Stimulated activated naive B cell treated with anti-CD40 and anti-IgM and Interleukin-4, amounts not matched to agents 10 μg/mL and 1 μg/mL and 100 μg/mL, for 72 hours (primary cell): ENCODE measurements around the gene PPP2R5C.

Source experiments
- ATAC-seq, 2 donors: fragments of 150-1000 bp; cut with Tn5 transposase; replicated peaks; 2 replicates each; pipeline ENCODE4 v1.10.0; 2021; ENCODE audit warnings: moderate library complexity in 1 of 2
- DNase-seq: peaks from one replicate; pipeline ENCODE4 v3.0.0; 2021
- H3K27ac Mint-ChIP-seq: one replicate; pipeline ENCODE4 v1.8.0; 2022; ENCODE audit warnings: mild to moderate bottlenecking, mixed read lengths
- H3K27me3 Mint-ChIP-seq, 2 donors: one replicate each; pipeline ENCODE4 v1.8.0; 2022; ENCODE audit warnings: mixed read lengths in 2 of 2
- H3K36me3 Mint-ChIP-seq, 2 donors: one replicate each; pipeline ENCODE4 v1.8.0; 2022; ENCODE audit warnings: mixed read lengths in 2 of 2, mild to moderate bottlenecking in 1 of 2
- H3K4me1 Mint-ChIP-seq, 2 donors: one replicate each; pipeline ENCODE4 v1.8.0; 2022; ENCODE audit warnings: mixed read lengths in 2 of 2, mild to moderate bottlenecking in 1 of 2
- H3K4me3 Mint-ChIP-seq, 2 donors: one replicate each; pipeline ENCODE4 v1.8.0; 2022; ENCODE audit warnings: mild to moderate bottlenecking in 2 of 2, mixed read lengths in 2 of 2, moderate library complexity in 1 of 2
- H3K9me3 Mint-ChIP-seq, 2 donors: one replicate each; pipeline ENCODE4 v1.8.0; 2022; ENCODE audit warnings: mixed read lengths in 2 of 2, mild to moderate bottlenecking in 1 of 2

Gene PPP2R5C

GRCh38 chr14:101934601-101935150, 173.2 kb downstream of the PPP2R5C start:
- Mint-ChIP-seq H3K36me3 (no peaks in the 10 kb centered on the region), H3K27ac (no peak overlapping the region), H3K4me1 (no peaks in the 10 kb centered on the region), H3K27me3 (peaks cover 9 to 15% of the 10 kb centered on the region in 2 donors), H3K4me3 (no peak overlapping the region), H3K9me3 (peaks cover 0 to 4% of the 10 kb centered on the region in 2 donors)
- ATAC-seq = no peak
- no peak for DNase-seq

- Mint-ChIP-seq H3K27me3 (peaks cover 30 to 38% of the 10 kb centered on the region in 2 donors), H3K4me3 (no peak overlapping the region)
- DNase-seq = no peak
Observed at GRCh38 chr14:101937926-101938767, 176.6 kb downstream of the PPP2R5C start.

DNA sequence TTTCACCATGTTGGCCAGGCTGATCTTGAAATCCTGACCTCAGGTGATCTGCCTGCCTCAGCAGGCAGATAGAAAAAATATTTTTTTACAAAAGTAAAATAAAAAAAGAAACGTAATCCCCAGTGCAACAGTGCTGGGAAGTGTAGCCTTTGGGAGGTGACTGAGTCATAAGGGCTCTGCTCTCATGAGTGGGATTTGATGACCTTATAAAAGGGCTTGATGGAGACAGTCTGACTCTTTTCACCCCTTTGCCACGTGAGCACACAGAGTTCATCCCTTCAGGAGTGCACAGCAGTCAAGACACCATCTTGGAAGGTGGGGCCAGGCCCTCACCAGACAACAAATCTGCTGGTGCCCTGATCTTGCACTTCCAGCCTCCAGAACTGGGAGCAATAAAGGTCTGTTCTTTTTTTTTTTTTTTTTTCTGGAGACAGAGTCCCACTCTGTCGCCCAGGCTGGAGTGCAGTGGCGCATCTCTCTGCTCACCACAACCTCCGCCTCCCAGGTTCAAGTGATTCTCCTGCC, 178.2 kb downstream of the PPP2R5C start:
- peaks cover 0 to 5% of the 10 kb centered on the region in 2 donors for H3K9me3 Mint-ChIP-seq
- no peaks in the 10 kb centered on the region for H3K4me1 Mint-ChIP-seq
- ATAC-seq (no peak), DNase-seq (no peak)
- no peak overlapping the region for H3K27ac Mint-ChIP-seq
- H3K36me3 Mint-ChIP-seq = no peaks in the 10 kb centered on the region
- H3K27me3 Mint-ChIP-seq = peaks cover 42 to 52% of the 10 kb centered on the region in 2 donors
- H3K4me3 Mint-ChIP-seq = no peak overlapping the region

More at GRCh38 chr14:101937926-101938767, 176.6 kb downstream of the PPP2R5C start:
- no peak for ATAC-seq
- H3K27ac Mint-ChIP-seq = peak overlapping the region; percentile 20
- peaks cover 0 to 5% of the 10 kb centered on the region in 2 donors for H3K9me3 Mint-ChIP-seq
- H3K36me3 Mint-ChIP-seq = no peaks in the 10 kb centered on the region
- H3K4me1 Mint-ChIP-seq = no peaks in the 10 kb centered on the region

DNA sequence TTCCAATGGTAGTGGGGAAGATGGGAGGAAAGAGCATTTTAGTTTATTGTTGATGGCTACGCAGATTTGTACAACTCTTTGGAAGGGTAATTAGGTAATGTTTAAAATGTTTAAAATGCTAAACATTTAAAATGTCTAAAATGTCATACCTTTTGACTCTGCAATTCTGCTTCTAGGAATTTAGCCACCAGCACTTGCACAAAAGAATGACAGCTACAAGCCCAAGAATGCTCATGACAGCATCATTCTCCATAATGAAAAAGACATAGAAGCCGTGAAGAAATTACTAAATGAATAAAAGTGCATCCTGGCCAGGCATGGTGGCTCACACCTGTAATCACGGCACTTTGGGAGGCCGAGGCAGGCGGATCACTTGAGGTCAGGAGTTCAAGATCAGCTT, 182.9 kb downstream of the PPP2R5C start:
- Mint-ChIP-seq H3K27me3 (peaks cover 48 to 56% of the 10 kb centered on the region in 2 donors), H3K36me3 (peaks cover 0 to 7% of the 10 kb centered on the region in 2 donors), H3K9me3 (peaks cover 0 to 3% of the 10 kb centered on the region in 2 donors), H3K4me1 (peaks cover 9 to 13% of the 10 kb centered on the region in 2 donors), H3K27ac (no peak overlapping the region), H3K4me3 (no peak overlapping the region)
- no peak for ATAC-seq
- DNase-seq = no peak

DNA sequence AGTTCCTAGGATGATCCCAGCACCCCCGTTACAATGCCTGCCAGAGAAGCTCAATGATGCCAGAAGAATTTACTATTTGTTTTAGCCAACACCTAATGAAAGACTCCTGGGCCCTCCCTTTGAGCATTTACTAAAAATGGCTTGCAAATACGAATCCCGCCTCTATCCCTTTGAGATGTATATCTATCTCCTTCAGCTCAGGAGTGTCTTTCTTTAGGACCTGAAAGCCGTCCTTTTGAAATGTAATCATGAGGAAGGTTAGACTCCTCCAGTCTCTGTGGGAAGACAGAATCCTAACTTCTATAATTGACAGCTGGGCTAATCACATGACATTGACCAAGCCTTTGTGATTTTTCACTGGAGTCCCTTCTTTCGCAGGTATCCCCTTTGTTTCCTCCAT, 183.7 kb downstream of the PPP2R5C start:
- H3K27me3 Mint-ChIP-seq = peaks cover 47 to 54% of the 10 kb centered on the region in 2 donors
- peaks cover 0 to 8% of the 10 kb centered on the region in 2 donors for H3K36me3 Mint-ChIP-seq
- ATAC-seq = no peak
- peaks cover 11 to 17% of the 10 kb centered on the region in 2 donors for H3K4me1 Mint-ChIP-seq
- DNase-seq = no peak
- no peak overlapping the region for H3K27ac Mint-ChIP-seq
- peaks cover 0 to 3% of the 10 kb centered on the region in 2 donors for H3K9me3 Mint-ChIP-seq
- H3K4me3 Mint-ChIP-seq = no peak overlapping the region

DNA sequence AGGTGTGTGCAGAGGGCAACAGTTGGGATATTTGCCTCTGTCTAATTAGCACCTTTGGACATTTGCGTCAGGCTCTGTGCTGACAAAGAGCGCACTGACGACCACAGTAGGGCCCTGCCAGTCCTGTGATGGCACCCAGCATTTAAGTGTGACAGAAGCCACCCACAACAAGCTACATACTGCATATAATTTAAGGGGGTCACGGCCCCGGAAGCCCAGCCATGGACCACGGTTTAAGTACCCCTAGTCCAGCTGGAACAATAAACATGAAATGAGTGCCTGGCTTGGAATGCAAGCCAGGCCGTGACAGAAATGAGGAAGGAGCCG, 186.0 kb downstream of the PPP2R5C start:
- Mint-ChIP-seq H3K36me3 (peaks cover 1 to 15% of the 10 kb centered on the region in 2 donors), H3K27ac (peak overlapping the region; percentile 98), H3K4me1 (peaks cover 19 to 28% of the 10 kb centered on the region in 2 donors), H3K9me3 (peaks cover 0 to 1% of the 10 kb centered on the region in 2 donors), H3K27me3 (peaks cover 30 to 35% of the 10 kb centered on the region in 2 donors), H3K4me3 (peak overlapping the region; percentile 92 to 93)
- ATAC-seq = peak; percentile 12 to 18
- no peak for DNase-seq

DNA sequence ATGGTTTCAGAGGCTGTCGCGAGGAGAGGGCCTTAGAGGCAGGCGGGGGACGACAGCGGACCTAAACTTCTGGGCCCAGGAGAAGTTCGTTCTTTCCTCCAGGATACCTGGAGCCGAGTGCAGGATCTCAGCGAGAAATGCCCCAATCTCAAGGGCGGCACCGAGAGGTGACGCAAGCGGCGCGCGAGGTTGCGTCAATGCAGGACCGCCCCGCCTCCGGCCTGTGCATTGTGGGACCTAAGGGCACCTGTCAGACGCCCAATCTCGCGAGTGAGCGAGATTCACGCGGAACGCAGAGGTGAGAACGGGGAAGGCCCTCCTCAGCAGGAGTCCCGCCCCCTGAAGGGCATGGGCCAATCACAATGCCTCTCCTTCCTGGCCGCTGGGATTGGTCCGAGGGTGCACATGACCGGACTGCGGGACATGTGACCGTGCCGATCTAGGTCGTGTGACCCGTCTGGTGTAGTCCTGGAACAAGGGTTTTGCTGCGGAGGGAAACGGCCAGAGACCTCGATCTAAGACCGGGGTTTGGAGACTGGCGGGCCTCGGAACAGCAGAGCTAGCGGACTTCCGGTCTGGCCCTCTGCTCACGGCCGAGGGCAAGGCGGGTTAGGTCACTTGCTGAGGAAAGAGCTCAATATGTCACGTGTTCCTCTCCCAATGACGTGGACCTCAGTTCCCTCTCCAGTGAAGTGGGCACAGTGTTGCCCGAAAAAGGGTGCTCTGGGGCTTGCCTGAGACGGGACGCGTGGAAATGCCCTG, 186.6 kb downstream of the PPP2R5C start:
- Mint-ChIP-seq H3K27me3 (peaks cover 27 to 32% of the 10 kb centered on the region in 2 donors), H3K4me1 (peaks cover 19 to 28% of the 10 kb centered on the region in 2 donors), H3K27ac (peak overlapping the region; percentile 98), H3K4me3 (peak overlapping the region; percentile 92 to 93), H3K9me3 (peaks cover 0 to 1% of the 10 kb centered on the region in 2 donors), H3K36me3 (peaks cover 1 to 15% of the 10 kb centered on the region in 2 donors)
- DNase-seq = peak; percentile 100
- peak; percentile 96 to 97 for ATAC-seq

DNA sequence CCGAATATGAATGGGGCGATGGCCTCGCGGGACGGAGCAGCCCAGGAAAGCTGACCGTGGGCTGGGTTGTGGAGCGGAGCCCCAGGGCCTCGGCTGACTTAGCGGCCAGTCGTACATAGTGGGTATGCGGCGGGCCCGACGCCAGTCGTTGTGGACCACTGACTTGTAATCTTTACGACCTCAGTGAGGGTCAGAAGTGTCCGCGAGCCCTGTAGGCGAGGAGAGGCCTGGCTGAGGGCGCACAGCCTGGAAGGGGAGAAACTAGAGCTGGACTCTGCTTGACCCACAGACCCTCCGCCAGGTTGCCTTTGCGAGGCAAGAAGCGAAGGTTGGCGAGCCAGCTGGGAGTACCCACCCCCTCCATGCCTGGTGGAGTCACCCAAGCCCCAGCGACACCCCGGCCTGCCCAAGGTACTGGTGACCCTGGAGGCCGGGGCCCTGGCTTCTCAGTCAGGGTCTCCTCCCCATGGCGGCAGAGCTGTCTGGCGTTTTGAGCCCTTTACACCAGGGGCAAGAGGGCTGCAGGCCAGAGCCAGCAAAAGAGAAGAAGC, 187.2 kb downstream of the PPP2R5C start:
- Mint-ChIP-seq H3K36me3 (peaks cover 1 to 15% of the 10 kb centered on the region in 2 donors), H3K27ac (peak overlapping the region; percentile 98), H3K27me3 (peaks cover 22 to 27% of the 10 kb centered on the region in 2 donors), H3K9me3 (peaks cover 0 to 1% of the 10 kb centered on the region in 2 donors), H3K4me1 (peaks cover 19 to 28% of the 10 kb centered on the region in 2 donors), H3K4me3 (peak overlapping the region; percentile 92 to 93)
- DNase-seq = no peak
- no peak for ATAC-seq

- no peak for DNase-seq
- Mint-ChIP-seq H3K4me3 (peak overlapping the region in 1 of 2 donors; percentile 50), H3K27ac (no peak overlapping the region)
Observed at GRCh38 chr14:101950100-101950499, 188.6 kb downstream of the PPP2R5C start.

GRCh38 chr14:101950516-101951215, 189.2 kb downstream of the PPP2R5C start:
- DNase-seq (no peak), ATAC-seq (no peak)
- Mint-ChIP-seq H3K36me3 (peaks cover 1 to 15% of the 10 kb centered on the region in 2 donors), H3K27ac (peak overlapping the region; percentile 75), H3K4me1 (peaks cover 19 to 28% of the 10 kb centered on the region in 2 donors), H3K4me3 (peak overlapping the region in 1 of 2 donors; percentile 50), H3K9me3 (peaks cover 0 to 1% of the 10 kb centered on the region in 2 donors), H3K27me3 (peaks cover 8 to 12% of the 10 kb centered on the region in 2 donors)

More at GRCh38 chr14:101950100-101950499, 188.6 kb downstream of the PPP2R5C start:
- Mint-ChIP-seq H3K4me1 (peaks cover 19 to 28% of the 10 kb centered on the region in 2 donors), H3K27me3 (peaks cover 13 to 18% of the 10 kb centered on the region in 2 donors), H3K9me3 (peaks cover 0 to 1% of the 10 kb centered on the region in 2 donors), H3K36me3 (peaks cover 1 to 15% of the 10 kb centered on the region in 2 donors)
- ATAC-seq = no peak

DNA sequence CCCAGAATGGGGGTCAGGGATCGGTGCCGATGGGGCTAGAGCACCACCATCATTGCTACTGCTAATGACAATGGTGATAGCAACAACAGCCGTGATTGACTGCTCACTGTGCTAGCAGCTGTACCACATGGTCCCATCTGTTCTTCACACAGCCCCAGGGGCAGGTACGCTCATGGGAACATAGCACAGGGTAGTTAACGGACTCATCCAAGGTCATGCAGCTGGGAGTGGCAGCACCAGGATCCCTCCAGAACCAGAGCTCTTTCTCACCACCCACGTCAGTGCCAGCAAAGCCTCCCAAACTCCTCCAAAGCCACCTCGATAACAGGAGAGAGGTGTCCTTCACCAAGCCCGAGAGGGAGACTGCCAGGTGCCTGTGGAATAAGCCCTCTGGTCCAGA, 191.6 kb downstream of the PPP2R5C start:
- H3K4me3 Mint-ChIP-seq = no peak overlapping the region
- ATAC-seq = no peak

GRCh38 chr14:101954501-101954900, 193.0 kb downstream of the PPP2R5C start:
- Mint-ChIP-seq H3K9me3 (no peaks in the 10 kb centered on the region), H3K27ac (no peak overlapping the region), H3K4me3 (no peak overlapping the region), H3K27me3 (peaks cover 0 to 4% of the 10 kb centered on the region in 2 donors), H3K36me3 (peaks cover 1 to 8% of the 10 kb centered on the region in 2 donors), H3K4me1 (peaks cover 10 to 14% of the 10 kb centered on the region in 2 donors)
- DNase-seq (no peak), ATAC-seq (no peak)

More for the DNA sequence above, 191.6 kb downstream of the PPP2R5C start:
- Mint-ChIP-seq H3K27me3 (no peaks in the 10 kb centered on the region), H3K4me1 (peaks cover 16 to 28% of the 10 kb centered on the region in 2 donors), H3K27ac (no peak overlapping the region), H3K36me3 (peaks cover 1 to 15% of the 10 kb centered on the region in 2 donors), H3K9me3 (peaks cover 0 to 1% of the 10 kb centered on the region in 2 donors)
- DNase-seq = no peak

- ATAC-seq (no peak), DNase-seq (no peak)
- H3K4me1 Mint-ChIP-seq = peaks cover 5 to 13% of the 10 kb centered on the region in 2 donors
- no peak overlapping the region for H3K27ac Mint-ChIP-seq
- H3K9me3 Mint-ChIP-seq = no peaks in the 10 kb centered on the region
- peaks cover 0 to 4% of the 10 kb centered on the region in 2 donors for H3K27me3 Mint-ChIP-seq
- peaks cover 0 to 4% of the 10 kb centered on the region in 2 donors for H3K36me3 Mint-ChIP-seq
- H3K4me3 Mint-ChIP-seq = no peak overlapping the region
Observed at GRCh38 chr14:101955695-101956161, 194.2 kb downstream of the PPP2R5C start.
